GM12892 (cell line): ENCODE measurements around the gene LIN54.

Experiments
- POLR2A ChIP-seq: IDR thresholded peaks from 2 replicates; pipeline ENCODE4 v1.6.1; 2011; ENCODE audit warnings: low read depth, low read length, control low read depth
- POLR2AphosphoS5 ChIP-seq: IDR thresholded peaks from 2 replicates; pipeline ENCODE4 v1.6.1; 2011; ENCODE audit warnings: low read depth, low read length, control low read depth

GRCh38 chr4:82919386-82919785 lies 91.2 kb downstream of the LIN54 start:
- TF ChIP-seq POLR2A (no peak), POLR2AphosphoS5 (no peak)
